HG02884 (cell line): ENCODE measurements around the gene DYRK1B.

Experiments
- ATAC-seq: cut with Tn5 transposase; IDR thresholded peaks from one replicate; pipeline ENCODE4 v1.9.1; 2021; ENCODE audit warnings: mild to moderate bottlenecking, moderate library complexity; ENCODE audit not compliant: unreplicated experiment

The DYRK1B gene

GRCh38 chr19:39832341-39833083, 1.4 kb downstream of the DYRK1B start:
- ATAC-seq, result no peak

DNA sequence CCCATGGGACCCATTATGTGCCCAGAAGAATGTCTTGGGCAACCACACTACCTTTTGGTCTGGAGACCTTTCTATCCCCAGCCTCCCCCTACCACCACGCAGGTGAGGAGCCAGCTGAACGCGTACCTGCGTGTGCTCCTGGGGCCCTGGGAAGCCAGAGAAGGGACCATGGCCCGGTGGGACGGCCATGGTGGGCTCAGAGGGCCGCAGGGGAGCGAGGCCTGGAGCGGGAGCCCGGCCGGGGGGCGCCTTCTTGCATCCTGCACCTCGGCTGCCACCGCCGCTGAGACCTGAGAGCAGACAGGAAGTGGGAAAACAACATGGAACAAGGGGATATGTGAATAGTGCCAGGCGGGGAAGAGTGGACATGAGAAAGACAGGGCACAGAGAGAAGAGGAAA, 2.3 kb downstream of the DYRK1B start:
- ATAC-seq, result no peak

- ATAC-seq, result no peak
Measured at GRCh38 chr19:39830847-39831246, 3.1 kb downstream of the DYRK1B start.

- ATAC-seq, result no peak
Measured at GRCh38 chr19:39830406-39830805, 3.6 kb downstream of the DYRK1B start.

- no peak for ATAC-seq
Measured at GRCh38 chr19:39829702-39830275, 4.2 kb downstream of the DYRK1B start.

DNA sequence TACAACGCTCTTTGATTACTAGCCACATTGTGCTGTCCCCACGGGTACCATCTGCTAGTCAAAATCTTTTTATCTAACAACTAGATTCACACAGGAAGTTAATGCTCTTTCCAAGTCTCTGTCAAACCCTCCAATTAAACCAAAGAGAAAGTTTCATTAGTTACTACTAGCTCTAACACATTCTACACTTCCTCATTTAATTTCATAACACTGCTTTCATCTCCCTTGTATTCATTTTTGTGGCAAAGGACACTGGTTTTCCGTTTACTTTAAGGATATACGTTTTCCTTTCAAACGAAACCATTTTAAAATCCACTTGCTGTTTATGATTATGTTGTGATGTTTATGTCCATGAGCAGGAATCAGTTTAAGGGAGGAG, 5.3 kb downstream of the DYRK1B start:
- no peak for ATAC-seq

DNA sequence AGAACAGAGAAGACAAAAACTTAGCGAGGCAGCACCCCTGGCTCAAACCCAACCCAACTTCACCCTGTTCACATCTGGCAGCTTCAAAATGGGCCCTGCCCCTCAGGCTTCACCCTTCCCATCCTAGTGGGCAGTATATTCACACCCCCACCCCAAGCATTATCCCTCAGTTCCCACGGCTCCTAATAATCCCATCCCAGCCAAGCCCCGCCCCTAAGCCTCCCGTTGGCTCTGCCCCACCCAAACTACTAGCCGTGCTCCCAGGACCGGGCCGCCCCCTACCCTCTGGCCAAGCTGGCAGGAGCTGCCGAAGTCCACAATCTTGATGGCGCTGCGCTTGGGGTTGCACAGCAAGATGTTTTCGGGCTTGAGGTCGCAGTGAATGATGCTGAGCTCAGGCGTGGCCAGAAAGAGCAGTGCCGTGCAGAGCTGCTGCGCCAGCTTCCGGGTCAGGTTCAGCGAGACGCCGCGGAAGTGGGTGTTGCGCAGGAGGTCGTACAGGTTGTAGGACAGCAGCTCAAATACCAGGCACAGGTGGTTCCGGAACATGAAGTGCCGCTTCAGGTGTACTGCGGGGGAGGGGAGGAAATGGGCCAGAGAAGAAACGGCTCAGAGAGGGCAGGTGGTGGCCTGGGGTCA, 5.8 kb downstream of the DYRK1B start:
- no peak for ATAC-seq

- ATAC-seq, result no peak
Measured at GRCh38 chr19:39827216-39827615, 6.7 kb downstream of the DYRK1B start.

- no peak for ATAC-seq
Measured at GRCh38 chr19:39826311-39826945, 7.5 kb downstream of the DYRK1B start.

DNA sequence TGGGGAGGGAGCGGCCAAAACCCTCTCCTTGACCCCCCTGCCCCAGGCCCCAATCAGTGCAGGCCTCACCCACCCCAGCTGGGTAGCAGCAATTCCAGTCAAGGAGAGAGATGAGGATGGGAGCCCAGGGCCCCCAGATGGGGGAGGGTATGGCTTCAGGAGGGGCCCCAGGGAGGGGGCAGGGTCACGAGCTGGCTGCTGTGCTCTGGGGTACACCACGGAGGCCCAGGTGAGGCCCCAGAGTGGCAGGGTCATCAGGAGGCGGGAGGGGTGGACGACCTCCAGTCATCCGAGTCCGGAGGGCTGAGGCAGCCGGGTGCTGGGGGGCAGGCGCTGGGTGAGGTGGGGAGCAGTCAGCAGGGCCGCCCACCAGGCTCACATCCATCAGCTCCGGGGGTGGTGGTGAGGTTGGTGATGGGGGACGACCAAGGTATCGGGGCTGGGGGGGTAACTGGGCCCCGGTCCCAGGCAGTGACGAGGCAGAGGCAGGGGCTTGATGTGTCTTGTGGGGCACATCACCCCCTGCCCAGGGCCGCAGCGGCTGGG, 8.4 kb downstream of the DYRK1B start:
- ATAC-seq, result no peak

DNA sequence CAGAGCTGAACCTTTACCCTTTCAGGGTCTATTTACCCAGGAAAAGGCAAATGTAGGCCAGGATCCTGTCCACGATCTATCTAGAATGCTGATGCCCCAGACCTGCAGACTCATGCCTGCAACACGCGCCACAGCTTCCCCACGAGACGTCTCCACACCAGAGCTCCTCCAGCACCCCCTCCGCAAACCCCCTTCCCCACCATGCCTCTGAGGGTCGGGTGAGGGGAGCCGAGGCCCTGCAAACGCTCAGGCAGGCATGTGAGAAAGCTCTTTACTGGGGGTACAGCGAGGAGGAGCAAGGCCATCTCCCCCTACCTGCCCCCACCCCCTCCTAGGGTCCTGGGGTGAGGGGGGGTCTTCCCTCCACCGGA, 8.9 kb downstream of the DYRK1B start:
- no peak for ATAC-seq

DNA sequence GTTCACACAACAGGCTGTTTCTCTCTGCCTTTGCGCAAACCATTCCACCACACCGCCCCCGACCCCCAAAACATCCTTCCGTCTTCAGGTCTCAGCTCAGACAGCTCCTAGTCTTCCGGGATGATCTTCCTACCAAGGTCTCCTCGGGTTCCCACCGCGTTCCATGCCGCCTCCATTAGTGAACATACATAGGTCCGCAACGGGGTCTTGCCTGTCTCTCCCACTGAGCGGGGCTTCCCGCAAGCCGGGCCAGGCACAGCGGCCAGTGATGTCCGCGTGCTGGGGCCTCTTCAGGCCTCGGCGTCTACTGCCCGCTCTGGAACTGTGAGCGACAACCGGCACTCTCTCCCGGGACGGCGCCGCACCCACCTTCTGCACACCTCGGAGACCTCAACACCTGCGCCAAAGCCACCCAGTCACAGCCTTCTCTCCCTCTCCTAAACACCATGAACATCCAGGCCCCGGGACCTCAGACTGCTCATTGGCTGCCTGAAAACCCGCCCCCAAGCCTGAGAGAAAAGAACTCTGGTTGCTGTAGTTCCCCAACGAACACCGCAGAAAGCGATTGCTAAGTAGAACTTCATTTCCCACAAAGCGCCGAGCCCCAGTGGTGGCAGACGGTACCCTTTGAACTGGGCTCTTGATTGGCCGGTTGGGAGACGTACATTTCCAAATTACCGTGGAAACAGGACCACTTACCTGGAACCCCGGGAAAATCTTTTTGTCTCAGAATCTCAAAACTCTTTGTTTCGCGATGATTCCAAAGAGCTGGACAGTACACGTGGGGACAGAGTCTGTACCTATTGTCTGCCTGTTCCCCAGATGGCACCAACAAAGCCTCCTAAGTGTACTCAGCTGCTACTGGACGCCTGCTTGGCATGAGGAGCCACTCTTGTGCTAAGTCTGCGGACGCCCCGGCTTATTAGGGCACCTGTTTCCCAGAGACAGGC, 9.5 kb downstream of the DYRK1B start:
- peak; percentile 85 for ATAC-seq

- ATAC-seq, result no peak
Measured at GRCh38 chr19:39823686-39824085, 10.3 kb downstream of the DYRK1B start.

- no peak for ATAC-seq
Measured at GRCh38 chr19:39820696-39821095, 13.3 kb downstream of the DYRK1B start.

DNA sequence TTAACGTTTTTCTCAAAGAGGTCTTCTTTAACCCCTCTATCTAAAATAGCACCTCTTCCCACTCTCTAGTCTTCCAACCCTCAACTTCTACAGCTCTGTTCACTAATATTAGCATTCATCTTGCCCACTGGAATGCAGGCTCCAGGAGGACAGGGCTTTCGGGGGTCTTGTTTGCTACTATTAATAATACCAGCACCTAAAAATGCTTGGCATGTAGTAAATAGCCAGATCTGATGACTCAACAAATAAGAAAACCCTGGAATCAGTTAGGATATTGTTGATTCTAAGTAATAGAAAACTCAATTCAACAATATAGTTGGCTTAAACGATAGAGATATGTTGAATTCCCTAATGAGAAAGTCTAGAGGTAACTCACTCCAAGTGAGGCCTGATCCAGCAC, 14.2 kb downstream of the DYRK1B start:
- ATAC-seq, result no peak

- ATAC-seq, result no peak
Measured at GRCh38 chr19:39818626-39819097, 15.3 kb downstream of the DYRK1B start.

DNA sequence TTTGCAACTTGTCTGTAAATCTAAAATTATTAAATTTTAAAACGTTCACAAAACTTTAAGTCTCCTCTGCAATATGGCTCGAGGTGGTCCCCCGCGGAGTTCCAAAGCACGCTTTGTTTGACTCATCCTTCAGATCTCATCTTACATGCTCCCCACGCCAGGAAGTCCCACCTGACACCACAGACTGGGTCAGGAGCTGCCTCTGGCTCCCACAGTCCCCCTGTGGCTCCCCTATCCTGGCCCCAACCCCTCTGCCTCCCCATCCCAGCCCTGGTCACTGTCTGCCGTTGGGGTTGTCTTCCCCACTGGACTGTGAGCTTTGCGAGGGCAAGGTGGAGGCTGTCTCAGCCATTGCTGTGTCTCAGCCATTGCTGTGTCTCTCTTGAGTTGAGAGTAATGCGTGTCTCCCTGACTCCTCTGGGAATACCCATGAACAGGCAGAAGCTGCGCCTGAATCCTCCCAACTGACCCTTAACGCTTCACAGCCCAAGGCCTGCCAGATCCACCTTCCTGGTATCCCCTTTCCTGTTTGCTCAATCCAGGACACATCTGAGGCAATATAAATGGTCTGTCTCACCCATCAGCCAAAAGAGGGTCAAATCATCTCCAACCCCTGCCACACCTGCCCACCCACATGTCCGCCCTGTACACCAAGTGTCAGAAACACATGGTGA, 15.9 kb downstream of the DYRK1B start:
- ATAC-seq, result no peak

DNA sequence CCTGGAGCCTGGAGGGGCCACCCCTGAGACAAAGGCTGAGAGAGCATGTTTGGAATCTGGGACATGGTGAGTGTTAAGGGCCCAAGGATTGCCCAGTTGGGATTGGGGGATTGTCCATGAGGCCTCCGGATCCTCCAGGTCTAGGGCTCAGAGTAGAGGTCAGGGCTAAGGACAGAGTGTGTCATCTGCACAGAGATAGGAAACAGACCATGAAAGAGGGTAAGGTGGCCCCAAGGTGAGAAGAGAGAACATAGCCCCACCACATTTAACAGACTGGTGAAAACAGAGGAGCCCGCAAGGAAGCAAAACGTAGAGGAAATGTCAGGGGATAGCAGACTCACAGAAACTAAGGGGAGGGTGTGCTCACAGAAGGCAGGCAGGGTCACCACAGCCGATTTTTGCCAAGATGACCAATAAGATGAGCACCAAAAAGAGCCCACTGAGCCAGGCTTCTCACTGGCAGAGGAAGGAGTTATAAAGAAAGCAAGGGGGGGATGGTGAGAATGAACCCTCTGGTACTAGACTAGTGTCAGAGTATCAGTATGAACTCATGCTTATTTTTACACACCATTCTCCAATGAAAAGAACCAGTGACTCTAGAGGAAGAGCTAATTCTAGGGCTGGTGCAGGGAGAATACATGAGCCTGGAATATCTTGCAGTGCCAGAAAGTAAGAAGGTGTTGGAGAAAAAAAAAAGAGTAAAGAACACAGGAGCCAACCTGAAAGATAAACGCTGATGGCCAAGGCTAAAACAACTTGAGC, 17.5 kb downstream of the DYRK1B start:
- ATAC-seq, result no peak

- ATAC-seq, result no peak
Measured at GRCh38 chr19:39814595-39814994, 19.4 kb downstream of the DYRK1B start.
